GM18520 (cell line): ENCODE data around the gene SPATA6L.

Experiments used
- ATAC-seq: cut with Tn5 transposase; IDR thresholded peaks from one replicate; pipeline ENCODE4 v1.9.1; 2021; ENCODE audit not compliant: unreplicated experiment

The SPATA6L gene

GRCh38 chr9:4666042-4666699, at the start of gene SPATA6L:
SPATA6L (minus strand) TSS chr9:4666480; CDS start chr9:4666250, 230 bp downstream.
- ATAC-seq: no peak

- ATAC-seq: no peak
Observed at GRCh38 chr9:4714266-4715016, 48.2 kb upstream of the SPATA6L start.

- ATAC-seq: no peak
Observed at GRCh38 chr9:4713849-4714248, 47.6 kb upstream of the SPATA6L start.

GRCh38 chr9:4709380-4709779, 43.1 kb upstream of the SPATA6L start:
- no peak for ATAC-seq

GRCh38 chr9:4706971-4707622, 40.8 kb upstream of the SPATA6L start:
- no peak for ATAC-seq

GRCh38 chr9:4706021-4706420, 39.7 kb upstream of the SPATA6L start:
- ATAC-seq: no peak

- no peak for ATAC-seq
Observed at GRCh38 chr9:4704129-4704528, 37.8 kb upstream of the SPATA6L start.

- no peak for ATAC-seq
Observed at GRCh38 chr9:4701526-4701925, 35.2 kb upstream of the SPATA6L start.

- ATAC-seq: no peak
Observed at GRCh38 chr9:4700932-4701331, 34.7 kb upstream of the SPATA6L start.

- ATAC-seq: no peak
Observed at GRCh38 chr9:4700091-4700490, 33.8 kb upstream of the SPATA6L start.

GRCh38 chr9:4691795-4692194, 25.5 kb upstream of the SPATA6L start:
- no peak for ATAC-seq

- peak; percentile 18 for ATAC-seq
Observed at GRCh38 chr9:4690144-4690543, 23.9 kb upstream of the SPATA6L start.

GRCh38 chr9:4689687-4690104, 23.4 kb upstream of the SPATA6L start:
- peak; percentile 58 for ATAC-seq

- ATAC-seq: no peak
Observed at GRCh38 chr9:4689021-4689420, 22.7 kb upstream of the SPATA6L start.

- ATAC-seq: no peak
Observed at GRCh38 chr9:4686584-4686983, 20.3 kb upstream of the SPATA6L start.

- ATAC-seq: no peak
Observed at GRCh38 chr9:4686112-4686511, 19.8 kb upstream of the SPATA6L start.

GRCh38 chr9:4684820-4685219, 18.5 kb upstream of the SPATA6L start:
- ATAC-seq: no peak

- no peak for ATAC-seq
Observed at GRCh38 chr9:4680750-4681149, 14.5 kb upstream of the SPATA6L start.

GRCh38 chr9:4680173-4680525, 13.9 kb upstream of the SPATA6L start:
- no peak for ATAC-seq

- peak; percentile 89 for ATAC-seq
Observed at GRCh38 chr9:4679268-4680172, 13.2 kb upstream of the SPATA6L start, which contains the start of gene CDC37L1. CDC37L1 (plus strand) TSS chr9:4679569; CDS start chr9:4679768, 199 bp downstream.

GRCh38 chr9:4678679-4679267, 12.5 kb upstream of the SPATA6L start:
- no peak for ATAC-seq
